GM18498 (cell line): Measurements from ENCODE around the gene DNTT.

ENCODE experiments used
- ATAC-seq: cut with Tn5 transposase; IDR thresholded peaks from one replicate; pipeline ENCODE4 v1.9.1; 2021; ENCODE audit warnings: mild to moderate bottlenecking, moderate library complexity; ENCODE audit not compliant: unreplicated experiment

DNTT gene

GRCh38 chr10:96371356-96371755 lies 67.1 kb downstream of the DNTT start:
- no peak for ATAC-seq

GRCh38 chr10:96374004-96374403 lies 69.8 kb downstream of the DNTT start:
- ATAC-seq: no peak

DNA sequence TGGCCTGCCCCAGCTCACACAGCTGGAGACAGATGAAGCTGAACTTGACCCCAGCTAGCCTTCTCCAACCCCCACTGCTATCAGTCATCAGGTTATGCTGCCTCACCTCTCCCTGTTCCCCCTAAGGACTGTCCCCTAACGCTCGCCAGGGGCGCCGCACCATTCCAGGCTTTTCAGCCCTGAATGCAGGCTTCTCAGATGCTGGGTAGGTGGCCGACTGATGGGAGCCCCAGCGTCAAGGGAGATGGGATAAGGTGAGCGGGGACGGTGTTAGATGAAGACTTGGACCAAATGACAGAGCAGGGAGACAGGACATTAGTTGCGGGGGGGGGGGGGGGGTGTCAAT lies 70.4 kb downstream of the DNTT start:
- ATAC-seq: no peak

DNA sequence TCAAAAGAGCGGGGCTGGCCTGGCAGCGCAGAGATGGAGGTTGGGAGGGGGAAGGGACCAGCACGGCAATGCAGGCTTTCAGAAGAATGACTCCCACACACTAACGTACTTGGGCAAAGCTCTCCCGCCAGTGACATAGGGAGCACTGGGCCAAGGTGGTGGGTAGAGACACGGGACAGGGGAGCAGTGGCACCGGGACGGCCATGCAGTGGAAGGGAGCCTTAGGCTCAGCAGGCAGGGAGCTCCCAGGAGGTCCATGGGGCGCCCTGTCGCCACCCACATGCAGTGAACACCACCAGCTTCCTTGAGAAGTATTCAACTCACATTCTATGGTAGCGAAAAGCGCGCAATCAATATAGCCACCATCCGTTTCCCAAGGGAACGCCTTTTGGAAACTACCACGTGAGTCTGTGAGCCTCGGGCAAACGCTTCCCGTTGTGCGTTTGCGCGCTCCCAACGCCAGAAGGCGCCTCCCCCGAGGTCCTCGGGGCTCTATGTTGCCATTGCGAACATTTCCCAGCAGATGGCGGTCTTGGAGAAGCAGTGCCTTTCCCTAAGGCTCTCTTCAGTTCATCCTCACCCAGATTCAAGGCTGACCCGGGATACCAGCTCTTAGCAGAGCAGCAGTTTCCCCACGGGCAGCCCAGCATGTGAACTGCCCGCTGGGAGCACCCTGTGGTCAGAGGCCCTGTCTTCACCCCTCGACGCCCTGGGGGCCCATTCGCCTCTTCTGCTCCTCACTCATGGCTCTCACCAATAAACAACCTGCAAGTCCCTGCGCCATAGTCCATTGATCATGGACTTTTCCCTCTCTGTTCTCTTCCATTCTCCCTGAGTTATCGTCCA lies 71.0 kb downstream of the DNTT start:
- peak; percentile 75 for ATAC-seq

DNA sequence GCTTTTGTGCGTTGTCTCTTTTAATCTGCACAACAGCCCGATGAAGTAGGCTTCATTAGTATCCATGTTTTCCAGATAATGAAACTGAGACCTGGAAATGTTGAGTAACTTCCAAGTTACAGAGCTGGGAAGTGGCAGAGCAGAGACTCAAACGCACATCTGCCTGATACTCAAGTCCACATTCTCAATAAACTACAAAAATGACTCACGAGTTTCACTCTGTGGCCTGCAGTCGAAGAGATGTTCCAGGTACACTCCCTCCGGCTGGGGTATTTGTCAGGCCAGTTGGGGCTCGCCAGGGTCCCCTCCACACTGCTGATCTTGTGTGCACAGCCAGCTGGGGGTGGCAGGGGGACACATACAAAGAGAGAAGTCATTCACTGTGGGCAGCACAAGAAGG lies 72.2 kb downstream of the DNTT start:
- ATAC-seq: peak; percentile 43

DNA sequence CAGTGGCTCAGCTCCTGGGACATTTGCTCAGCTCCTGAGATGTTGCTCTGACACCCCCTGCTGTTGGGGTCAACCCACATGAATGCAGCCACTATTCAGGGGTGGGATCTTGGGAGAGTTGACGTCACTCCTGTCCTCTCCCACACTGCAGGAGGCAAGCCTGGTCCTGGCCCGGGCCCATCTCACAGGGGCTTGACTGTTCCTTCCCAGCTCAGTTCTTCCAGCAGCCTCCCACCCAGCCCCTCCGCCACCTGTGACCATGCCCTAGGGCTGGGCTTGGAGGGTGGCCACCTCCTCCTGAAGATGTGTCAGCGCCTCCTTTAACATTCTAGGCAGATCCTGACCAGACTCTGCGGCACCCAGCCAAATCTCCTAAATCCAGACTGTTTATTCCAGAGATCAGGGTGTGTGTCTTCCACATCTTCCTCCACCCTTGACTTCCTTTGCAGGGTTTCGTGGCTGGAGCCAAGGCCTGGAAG lies 73.6 kb downstream of the DNTT start:
- no peak for ATAC-seq

DNA sequence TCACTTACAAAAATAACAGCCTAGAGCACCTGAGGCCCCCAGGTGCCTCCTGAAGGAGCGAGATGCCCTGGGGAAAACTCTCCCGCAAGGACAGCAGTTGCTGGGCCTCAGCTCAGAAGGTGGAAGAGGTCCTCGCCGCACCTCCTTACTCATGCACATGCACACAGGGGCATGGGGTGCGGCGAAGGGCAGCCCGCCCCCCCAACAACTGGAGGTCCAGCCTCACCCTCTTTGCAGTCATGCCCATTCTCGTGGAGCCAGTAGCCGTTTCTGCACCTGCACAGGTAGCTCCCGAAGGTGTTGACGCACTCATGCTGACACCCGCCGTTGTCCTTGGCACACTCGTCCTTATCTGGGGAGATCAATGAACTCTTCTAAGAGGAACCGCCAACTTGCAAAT lies 74.5 kb downstream of the DNTT start:
- ATAC-seq: no peak

GRCh38 chr10:96379758-96380157 lies 75.5 kb downstream of the DNTT start:
- no peak for ATAC-seq

- ATAC-seq: no peak
Observed at GRCh38 chr10:96380821-96381220, 76.6 kb downstream of the DNTT start.

GRCh38 chr10:96384506-96384905 lies 80.3 kb downstream of the DNTT start:
- ATAC-seq: no peak

DNA sequence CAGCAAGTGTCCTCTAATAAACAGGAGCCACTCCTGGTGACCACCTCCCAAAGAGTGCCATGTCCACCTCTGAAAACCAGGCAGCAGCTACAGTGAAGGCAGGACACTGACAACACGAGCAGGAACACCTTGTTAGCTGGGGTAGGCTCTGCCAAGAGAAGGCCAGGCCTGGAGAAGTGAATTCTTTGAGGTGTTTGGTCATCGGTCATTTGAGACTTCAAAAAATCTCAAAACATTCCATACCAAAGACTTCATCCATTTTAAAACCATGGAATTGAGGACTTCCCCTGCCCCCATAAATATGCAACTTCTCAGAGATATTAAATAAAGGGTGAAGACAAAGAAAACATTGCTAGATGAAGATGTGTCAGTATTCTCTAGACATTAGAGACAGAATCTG lies 82.9 kb downstream of the DNTT start:
- ATAC-seq: no peak

DNA sequence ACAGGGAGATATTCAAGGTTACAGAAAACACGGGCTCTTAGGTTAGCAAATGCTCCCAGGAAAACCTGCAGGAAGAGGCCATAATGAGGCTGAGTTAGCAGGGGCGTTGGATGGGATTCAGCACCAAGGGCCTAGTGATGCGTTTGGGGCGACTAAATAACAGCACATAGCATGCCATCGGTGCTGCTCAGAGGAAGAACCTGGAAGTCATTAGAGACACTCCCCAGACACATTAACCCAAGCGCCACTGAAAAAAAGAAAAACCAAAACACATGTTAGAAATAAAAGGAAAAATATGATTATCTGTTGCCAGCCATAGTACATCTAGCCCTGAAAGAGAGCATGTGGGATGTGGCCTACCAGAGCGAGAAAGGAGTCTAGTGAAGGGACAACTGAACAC lies 83.4 kb downstream of the DNTT start:
- ATAC-seq: no peak
